Measurements from ENCODE around the gene SLAMF8.

DNA sequence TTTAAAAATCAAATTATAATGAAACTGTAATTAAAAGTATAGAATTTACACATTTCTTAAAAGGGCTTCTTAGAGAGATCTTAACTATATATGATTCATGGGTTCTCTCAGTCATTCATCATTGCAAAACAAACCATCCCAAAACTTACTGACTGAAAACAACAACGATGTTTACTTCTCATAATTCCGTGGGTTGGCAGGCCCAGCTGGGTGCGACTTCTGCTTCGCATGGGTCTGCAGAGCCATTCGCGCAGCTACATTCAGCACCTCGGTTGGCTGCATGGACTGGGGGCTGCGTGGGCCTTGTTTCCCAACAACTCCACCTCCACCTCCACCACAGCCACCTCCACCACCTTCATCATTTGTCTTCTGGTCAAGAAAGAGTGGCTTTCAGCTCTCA, 4.0 kb downstream of the SLAMF8 start:
- TF ChIP-seq, protein P1, sequence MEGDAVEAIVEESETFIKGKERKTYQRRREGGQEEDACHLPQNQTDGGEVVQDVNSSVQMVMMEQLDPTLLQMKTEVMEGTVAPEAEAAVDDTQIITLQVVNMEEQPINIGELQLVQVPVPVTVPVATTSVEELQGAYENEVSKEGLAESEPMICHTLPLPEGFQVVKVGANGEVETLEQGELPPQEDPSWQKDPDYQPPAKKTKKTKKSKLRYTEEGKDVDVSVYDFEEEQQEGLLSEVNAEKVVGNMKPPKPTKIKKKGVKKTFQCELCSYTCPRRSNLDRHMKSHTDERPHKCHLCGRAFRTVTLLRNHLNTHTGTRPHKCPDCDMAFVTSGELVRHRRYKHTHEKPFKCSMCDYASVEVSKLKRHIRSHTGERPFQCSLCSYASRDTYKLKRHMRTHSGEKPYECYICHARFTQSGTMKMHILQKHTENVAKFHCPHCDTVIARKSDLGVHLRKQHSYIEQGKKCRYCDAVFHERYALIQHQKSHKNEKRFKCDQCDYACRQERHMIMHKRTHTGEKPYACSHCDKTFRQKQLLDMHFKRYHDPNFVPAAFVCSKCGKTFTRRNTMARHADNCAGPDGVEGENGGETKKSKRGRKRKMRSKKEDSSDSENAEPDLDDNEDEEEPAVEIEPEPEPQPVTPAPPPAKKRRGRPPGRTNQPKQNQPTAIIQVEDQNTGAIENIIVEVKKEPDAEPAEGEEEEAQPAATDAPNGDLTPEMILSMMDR (IDR thresholded peaks at IDR 0.05): no peak
- TF ChIP-seq EZH2 (IDR thresholded peaks at IDR 0.05; ENCODE audit: borderline replicate concordance, insufficient read depth, low read depth, low read length, poor library complexity, severe bottlenecking): no peak
